Esophagus squamous epithelium (tissue), 5 donors: ENCODE measurements around the gene FAM167B. TPM values are rescaled to one million over a fixed set of nuclear protein-coding genes. Genes with fewer than 3 reads are reported as not detected.
"Not testable (repeated sequence)": the region's sequence is repeated elsewhere in the genome, so short reads cannot be mapped to it uniquely, and the experiment has no call there.

ENCODE experiments used
- DNase-seq: peaks from one replicate; lab custom pipeline; 2025; lab: John Stamatoyannopoulos, UW
- H3K27ac ChIP-seq, 4 donors: fragments of 200-600 bp; sonication (generic); one replicate each; pipeline ENCODE4 v1.5.1; 2016 to 2019; ENCODE audit warnings: mild to moderate bottlenecking in 1 of 4
- H3K27me3 ChIP-seq, 4 donors: fragments of 200-600 bp; sonication (generic); 1 replicate in 3 of 4; 2 replicates in 1 of 4; pipeline versions ENCODE4 v1.5.1 to v1.6.0; 2017 to 2021; ENCODE audit warnings: antibody characterized with exemption in 1 of 4
- H3K36me3 ChIP-seq, 3 donors: fragments of 200-600 bp; sonication (generic); one replicate each; pipeline ENCODE4 v1.5.1; 2016 to 2019
- H3K4me1 ChIP-seq, 3 donors: fragments of 200-600 bp; sonication (generic); one replicate each; pipeline ENCODE4 v1.5.1; 2017 to 2019
- H3K4me3 ChIP-seq, 4 donors: fragments of 200-600 bp; sonication (generic); 1 replicate in 3 of 4; 2 replicates in 1 of 4; pipeline ENCODE4 v1.5.1; 2016 to 2019; ENCODE audit warnings: mild to moderate bottlenecking in 2 of 4, moderate library complexity in 1 of 4
- H3K9me3 ChIP-seq, 3 donors: fragments of 200-600 bp; sonication (generic); one replicate each; pipeline ENCODE4 v1.5.1; 2016 to 2019
- CTCF ChIP-seq, 6 experiments: fragments of 450-650 bp in 4 of 6; fragments of 200-600 bp in 2 of 6; sonication (generic) in 2 of 6; IDR thresholded peaks; one replicate each; pipeline ENCODE4 v1.5.1; 2016 to 2019; ENCODE audit warnings: antibody characterized with exemption in 6 of 6, mild to moderate bottlenecking in 4 of 6, moderate library complexity in 4 of 6
- POLR2A ChIP-seq, 4 donors: fragments of 450-650 bp; IDR thresholded peaks; one replicate each; pipeline ENCODE4 v1.6.1; 2017; ENCODE audit warnings: antibody characterized with exemption in 4 of 4, mild to moderate bottlenecking in 4 of 4, moderate library complexity in 3 of 4
- WGBS, 2 donors: methylation state at CpG; one replicate each; pipeline ENCODE4 v1.1.5; 2018; 5-methylcytosine and 5-hydroxymethylcytosine counted together
- intact Hi-C: fragments of 100-400 bp; cut with DNase I; formaldehyde crosslinking; loops from one replicate; pipeline ENCODE4 v1.15.0; 2022
- total RNA-seq, 4 donors: library from RNA; depleted of rRNA; stranded (reverse); fragments of >200 nt; gene quantifications; one replicate each; pipeline ENCODE4 v1.1.0, GENCODE V29; 2016
- donor health status: DM: yes; HTN: yes; CAD: no.

FAM167B gene
- total RNA-seq, 4 donors from 2014 or later, result 1.7 to 5.5 TPM; not detected in 2

- TF ChIP-seq POLR2A (IDR thresholded peaks at IDR 0.05) (no peak), CTCF (IDR thresholded peaks at IDR 0.05) (no peak)
- Histone ChIP-seq H3K36me3 (no peaks in the 10 kb centered on the region), H3K27me3 (no peaks in the 10 kb centered on the region), H3K9me3 (no peaks in the 10 kb centered on the region), H3K4me3 (no peak overlapping the region), H3K27ac (no peak overlapping the region), H3K4me1 (peaks cover 0 to 18% (median 4%) of the 10 kb centered on the region in 3 donors)
- 92 to 95% methylated on average over 3 of the region's 3 CpGs for WGBS, 2 donors
- no peak for DNase-seq
- intact Hi-C loops, result no loop called here
Measured at GRCh38 chr1:32285658-32286057, 38.6 kb downstream of the FAM167B start.

GRCh38 chr1:32286763-32287162, 39.7 kb downstream of the FAM167B start:
- Histone ChIP-seq H3K36me3 (no peaks in the 10 kb centered on the region), H3K27me3 (no peaks in the 10 kb centered on the region), H3K4me3 (no peak overlapping the region), H3K27ac (no peak overlapping the region), H3K4me1 (peaks cover 0 to 29% (median 6%) of the 10 kb centered on the region in 3 donors), H3K9me3 (no peaks in the 10 kb centered on the region)
- WGBS, 2 donors, result 88 to 94% methylated on average over 4 of the region's 4 CpGs
- no peak for DNase-seq
- TF ChIP-seq CTCF (IDR thresholded peaks at IDR 0.05) (no peak), POLR2A (IDR thresholded peaks at IDR 0.05) (no peak)
- intact Hi-C loops, result no loop called here

GRCh38 chr1:32289256-32289655, 42.2 kb downstream of the FAM167B start:
- no peak for DNase-seq
- Histone ChIP-seq H3K36me3 (no peaks in the 10 kb centered on the region), H3K4me1 (peaks cover 8 to 49% (median 13%) of the 10 kb centered on the region in 3 donors), H3K27me3 (no peaks in the 10 kb centered on the region), H3K9me3 (no peaks in the 10 kb centered on the region), H3K4me3 (no peak overlapping the region), H3K27ac (peak overlapping the region; percentile 87 to 95 (median 94))
- intact Hi-C loops, result no loop called here
- TF ChIP-seq POLR2A (IDR thresholded peaks at IDR 0.05) (no peak), CTCF (IDR thresholded peaks at IDR 0.05) (no peak)
- 51 to 83% methylated on average over 7 of the region's 7 CpGs for WGBS, 2 donors

- peak overlapping the region; percentile 68 to 87 (median 76) for H3K4me3 ChIP-seq
- intact Hi-C loops, result no loop called here
- TF ChIP-seq POLR2A (IDR thresholded peaks at IDR 0.05), result no peak
- no peak for TF ChIP-seq CTCF (IDR thresholded peaks at IDR 0.05)
- peak overlapping the region; percentile 88 to 95 (median 94) for H3K27ac ChIP-seq
- H3K9me3 ChIP-seq, result no peaks in the 10 kb centered on the region
- peaks cover 0 to 2% (median 0%) of the 10 kb centered on the region in 3 donors for H3K36me3 ChIP-seq
- WGBS, 2 donors, result 26 to 28% methylated on average over 9 to 10 of the region's 10 CpGs
- peaks cover 8 to 65% (median 13%) of the 10 kb centered on the region in 3 donors for H3K4me1 ChIP-seq
- H3K27me3 ChIP-seq, result no peaks in the 10 kb centered on the region
- DNase-seq, result no peak
Measured at GRCh38 chr1:32291145-32291707, 44.2 kb downstream of the FAM167B start.

- peak; percentile 84 for DNase-seq
Measured at GRCh38 chr1:32291708-32292538, 44.9 kb downstream of the FAM167B start, which contains the start of gene HDAC1. TSS of gene HDAC1 (plus strand) at chr1:32292083. CDS start at chr1:32292170, 87 bp downstream.

GRCh38 chr1:32298211-32298610, 51.2 kb downstream of the FAM167B start:
- H3K4me3 ChIP-seq, H3K27me3 ChIP-seq, H3K9me3 ChIP-seq, DNase-seq, intact Hi-C loops: not testable (repeated sequence)
- H3K27ac ChIP-seq, result peak overlapping the region in 3 of 4 donors; percentile 5 to 25 (median 12)
- H3K36me3 ChIP-seq, result peaks cover 0 to 27% (median 9%) of the 10 kb centered on the region in 3 donors
- 85 to 92% methylated on average over 14 to 15 of the region's 16 CpGs for WGBS, 2 donors
- H3K4me1 ChIP-seq, result peaks cover 6 to 63% (median 7%) of the 10 kb centered on the region in 3 donors

More at GRCh38 chr1:32291708-32292538, 44.9 kb downstream of the FAM167B start, which contains the start of gene HDAC1:
- intact Hi-C loops, result no loop called here
- 1 to 2% methylated on average over 27 to 30 of the region's 67 CpGs for WGBS, 2 donors
- H3K4me1 ChIP-seq, result peaks cover 8 to 70% (median 13%) of the 10 kb centered on the region in 3 donors
- H3K9me3 ChIP-seq, result no peaks in the 10 kb centered on the region
- H3K36me3 ChIP-seq, result peaks cover 0 to 9% (median 0%) of the 10 kb centered on the region in 3 donors
- peak within 1 kb of the TSS; percentile 88 to 95 (median 94) for H3K27ac ChIP-seq
- peak in 2 of 4 donors; percentile 48 to 73 for TF ChIP-seq POLR2A (IDR thresholded peaks at IDR 0.05)
- TF ChIP-seq CTCF (IDR thresholded peaks at IDR 0.05), result peak in 2 of 6 experiments; percentile 8 to 14
- peak within 1 kb of the TSS; percentile 68 to 87 (median 76) for H3K4me3 ChIP-seq
- H3K27me3 ChIP-seq, result no peaks in the 10 kb centered on the region
